GM19372 (cell line): Measurements from ENCODE around the gene LY6G5B.

Experiments
- ATAC-seq: cut with Tn5 transposase; IDR thresholded peaks from one replicate; pipeline ENCODE4 v1.9.1; 2021; ENCODE audit warnings: mild to moderate bottlenecking, low read depth, moderate library complexity; ENCODE audit not compliant: unreplicated experiment

The LY6G5B gene

DNA sequence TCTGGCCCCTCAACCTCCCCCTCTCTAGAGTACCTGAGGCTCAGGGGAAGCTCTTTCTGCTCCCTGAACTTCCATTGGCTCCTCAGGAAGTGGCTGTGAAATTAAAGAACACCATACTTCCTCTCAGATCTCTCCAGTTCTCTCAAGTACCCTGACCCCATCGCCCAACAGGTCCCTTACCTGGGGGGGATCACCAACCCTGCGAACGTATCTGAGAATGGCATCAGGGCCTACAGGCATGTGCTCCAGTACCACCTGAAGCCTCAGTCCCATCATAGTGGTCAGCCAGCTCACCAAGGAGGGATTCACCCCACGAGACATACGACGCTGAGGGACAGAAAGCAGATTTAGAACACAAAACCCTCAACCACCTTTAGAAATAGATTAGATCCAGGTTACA is 29.2 kb upstream of the LY6G5B start:
- ATAC-seq = no peak

DNA sequence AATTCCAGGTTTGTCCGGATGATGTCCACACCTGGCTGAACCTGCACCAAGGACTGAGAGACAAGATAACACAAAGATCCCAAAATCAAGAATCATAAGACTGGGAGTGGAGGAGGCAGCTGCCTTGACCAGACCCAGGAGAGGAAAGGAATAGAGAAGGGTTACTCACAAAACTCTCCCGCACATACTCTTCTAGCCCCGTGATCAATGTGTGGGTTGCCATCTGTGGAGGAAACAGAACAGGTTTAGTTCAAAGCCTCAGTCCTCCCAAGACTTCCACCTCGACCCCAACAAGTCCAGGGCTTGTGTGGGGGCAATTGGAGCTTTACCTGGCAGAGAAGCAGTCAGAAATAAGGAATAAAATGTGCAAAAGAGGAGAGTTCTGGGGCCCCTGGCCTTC is 28.4 kb upstream of the LY6G5B start:
- no peak for ATAC-seq

GRCh38 chr6:31642798-31643570 is 26.8 kb upstream of the LY6G5B start:
- ATAC-seq = no peak

DNA sequence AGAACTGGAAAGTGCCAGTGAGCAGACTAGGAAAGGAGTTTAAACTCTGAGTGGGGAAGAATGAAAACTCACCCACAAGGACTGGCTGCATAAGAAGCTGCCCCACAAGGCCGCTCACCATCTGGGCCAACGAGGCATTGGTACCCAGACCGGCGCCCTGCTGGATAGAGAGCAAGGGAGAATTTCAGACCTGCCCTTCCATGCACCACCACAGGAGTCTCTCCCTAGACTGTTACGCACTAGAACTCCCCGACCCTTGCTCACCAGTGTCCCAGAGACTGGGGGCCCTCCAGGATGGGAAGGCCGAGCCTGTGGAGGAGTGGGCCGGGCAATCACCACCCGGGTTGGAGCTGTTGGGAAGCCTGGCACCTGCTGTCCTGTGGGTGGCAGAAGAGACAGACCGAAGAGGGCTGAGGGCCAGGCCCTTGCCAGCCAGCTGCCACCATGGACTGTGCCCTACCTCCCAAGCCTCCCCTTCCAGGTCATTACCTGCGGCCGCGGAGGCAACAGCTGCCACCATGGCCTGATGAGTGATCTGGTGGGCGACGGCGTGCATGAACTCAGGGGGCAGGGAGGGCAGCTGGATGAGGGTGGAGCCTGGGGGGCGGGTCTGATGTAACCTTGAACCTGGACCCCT is 25.8 kb upstream of the LY6G5B start:
- ATAC-seq = no peak

DNA sequence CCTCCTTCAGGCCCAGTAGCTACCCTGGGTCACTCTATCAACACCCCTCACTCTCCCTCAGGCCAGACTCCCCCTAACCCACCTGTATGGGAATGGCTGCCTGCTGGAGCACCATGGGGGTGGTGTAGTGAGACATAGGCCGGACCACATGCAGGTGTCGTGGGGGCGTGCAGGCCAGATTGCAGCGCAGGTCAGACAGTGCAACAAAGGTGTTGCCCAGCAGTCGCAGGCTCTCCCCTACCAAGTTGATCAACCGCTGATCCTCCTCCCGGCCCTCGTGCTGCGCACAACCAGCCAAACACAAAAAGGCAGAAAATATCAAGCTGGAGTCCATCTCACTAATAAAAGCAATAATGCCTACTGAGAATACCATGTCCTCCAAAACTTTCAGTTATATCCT is 24.5 kb upstream of the LY6G5B start:
- ATAC-seq = no peak

DNA sequence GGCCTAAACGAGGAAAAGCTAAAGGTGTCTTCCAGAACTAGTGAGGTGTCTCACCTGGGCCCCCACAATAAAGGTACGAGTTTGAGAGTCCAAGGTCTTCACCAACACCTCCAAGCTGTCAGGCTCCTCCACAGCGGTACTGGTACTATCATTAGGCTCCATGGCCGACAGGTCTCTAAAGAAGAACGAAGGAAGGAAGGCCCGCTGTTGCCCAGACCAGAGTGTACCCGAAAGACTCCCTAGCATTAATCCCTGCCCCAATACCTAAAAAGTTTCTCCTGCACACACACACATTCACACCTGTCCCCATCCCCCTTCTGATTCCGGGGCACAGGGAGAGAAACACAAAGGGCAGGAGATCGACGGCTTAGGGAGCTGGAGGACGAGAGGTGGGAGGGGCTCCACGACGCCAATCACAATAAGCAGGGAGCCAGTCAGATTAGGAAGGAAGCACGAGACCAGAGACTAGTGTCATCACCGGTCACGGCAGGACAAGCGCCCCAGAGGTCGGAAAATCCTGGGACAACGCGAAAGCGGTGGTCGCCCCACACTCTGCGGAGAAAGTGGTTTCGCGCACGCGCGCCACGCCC is 18.1 kb upstream of the LY6G5B start:
- ATAC-seq = no peak

- peak; percentile 52 for ATAC-seq
These were observed 16.7 kb upstream of the LY6G5B start for GRCh38 chr6:31652925-31653724.

DNA sequence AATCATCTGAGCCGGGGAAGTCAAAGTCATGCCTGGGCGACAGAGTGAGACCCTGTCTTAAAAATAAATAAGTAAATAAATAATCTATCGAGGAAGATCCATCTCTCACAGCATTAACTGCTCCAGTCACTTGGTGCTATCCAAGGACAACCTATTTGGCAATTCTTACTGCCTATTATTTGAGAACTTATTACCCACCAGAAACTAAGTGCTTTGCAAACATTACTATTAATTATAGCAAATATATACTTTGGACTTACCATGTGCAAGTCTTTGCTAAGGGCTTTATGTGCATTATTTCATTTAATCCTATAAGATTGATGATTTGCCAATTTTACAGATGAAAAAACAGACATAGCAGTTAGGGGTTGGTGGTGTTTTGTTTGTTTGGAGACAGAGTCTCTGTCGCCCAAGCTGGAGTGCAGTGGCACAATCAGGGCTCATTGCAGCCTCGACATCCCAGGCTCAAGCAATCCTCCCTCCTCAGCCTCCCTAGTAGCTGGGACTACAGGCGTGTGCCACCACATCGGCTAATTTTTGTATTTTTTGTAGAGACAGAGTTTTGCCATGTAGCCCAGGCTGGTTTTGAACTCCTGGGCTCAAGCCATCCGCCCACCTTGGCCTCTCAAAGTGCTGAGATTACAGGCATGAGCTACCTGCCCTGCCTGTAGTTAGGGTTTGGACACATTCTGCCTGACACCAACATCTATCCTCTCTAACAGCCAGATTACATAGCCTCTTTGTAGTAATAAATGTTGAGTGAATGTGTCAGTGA is 15.0 kb upstream of the LY6G5B start:
- ATAC-seq = no peak

- ATAC-seq = no peak
These were observed 14.2 kb upstream of the LY6G5B start, which contains the start of gene APOM for GRCh38 chr6:31655349-31656237. Gene APOM (plus strand): TSS chr6:31655894. CDS start chr6:31655967, 73 bp downstream.

DNA sequence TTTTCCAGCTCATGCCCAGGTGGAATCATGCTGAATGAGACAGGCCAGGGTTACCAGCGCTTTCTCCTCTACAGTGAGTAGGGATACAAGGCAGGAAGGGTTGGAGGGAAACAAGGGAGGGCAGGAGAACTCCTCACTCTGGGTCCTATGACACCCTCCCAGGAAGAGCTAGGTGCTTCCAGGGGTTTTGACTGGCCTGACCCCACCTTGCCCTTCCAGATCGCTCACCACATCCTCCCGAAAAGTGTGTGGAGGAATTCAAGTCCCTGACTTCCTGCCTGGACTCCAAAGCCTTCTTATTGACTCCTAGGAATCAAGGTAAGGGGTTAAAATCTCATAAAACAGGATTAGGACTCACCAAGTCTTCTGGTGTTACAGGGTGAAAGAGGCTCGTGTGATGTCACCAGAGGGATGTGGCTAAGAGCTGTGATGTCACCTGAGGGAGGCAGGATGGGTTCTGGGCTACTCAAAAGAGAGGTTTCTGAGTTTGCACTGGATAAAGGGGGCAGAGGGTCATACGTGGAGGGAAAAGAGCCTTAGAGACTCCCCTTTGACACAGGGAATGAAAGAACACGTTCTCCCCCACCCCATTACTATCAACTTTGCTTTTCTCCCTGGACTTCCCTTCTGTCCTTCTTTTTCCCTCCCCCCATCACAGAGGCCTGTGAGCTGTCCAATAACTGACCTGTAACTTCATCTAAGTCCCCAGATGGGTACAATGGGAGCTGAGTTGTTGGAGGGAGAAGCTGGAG is 12.2 kb upstream of the LY6G5B start:
- ATAC-seq = no peak

- ATAC-seq = no peak
These were observed 11.6 kb upstream of the LY6G5B start for GRCh38 chr6:31658158-31658688.

- no peak for ATAC-seq
These were observed 10.7 kb upstream of the LY6G5B start for GRCh38 chr6:31658983-31659648.

GRCh38 chr6:31659649-31660380 is 10.0 kb upstream of the LY6G5B start:
- ATAC-seq = peak; percentile 5

DNA sequence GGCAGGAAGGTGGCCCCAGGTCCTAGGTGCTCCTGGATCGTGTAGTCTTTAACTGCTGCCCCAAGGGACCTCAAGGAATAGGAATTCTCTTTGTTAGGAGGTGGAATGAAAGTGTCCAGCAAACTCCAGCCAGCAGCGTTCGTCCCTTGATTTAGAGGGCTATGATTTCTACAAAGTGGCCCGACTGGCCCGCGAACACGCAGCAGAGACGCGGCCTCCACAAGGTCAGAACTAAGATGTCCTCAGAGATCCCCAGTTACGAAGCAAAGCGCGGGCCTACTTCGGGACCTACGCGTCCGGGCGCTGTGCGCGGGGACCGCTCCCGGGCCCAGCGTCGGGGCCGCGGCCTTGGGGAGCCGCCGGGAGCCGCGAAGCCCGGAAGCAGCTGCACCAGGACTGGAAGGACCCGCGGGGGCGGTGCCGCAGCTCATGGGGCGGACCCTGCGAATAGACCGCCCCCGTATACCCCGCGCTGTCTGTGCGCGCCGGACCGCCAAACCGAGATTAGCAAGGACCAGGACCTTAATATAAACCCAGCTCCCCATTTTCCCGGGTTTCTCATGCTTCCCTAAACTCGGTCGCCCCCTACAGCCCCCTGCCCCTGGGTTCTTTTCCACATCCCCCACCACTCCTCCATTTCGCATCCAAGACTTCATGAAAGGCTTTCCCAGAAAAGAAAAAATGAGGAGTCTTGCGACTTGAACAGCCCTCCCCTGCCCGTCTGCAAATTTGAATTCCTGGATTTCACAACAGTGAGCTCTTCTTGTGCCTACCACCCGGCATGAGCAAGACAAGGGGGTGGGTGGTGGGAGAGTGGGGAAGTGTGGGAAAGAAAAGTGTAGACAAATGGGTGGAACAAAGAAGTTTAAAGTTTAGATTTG is 9.2 kb upstream of the LY6G5B start, which contains the start of gene C6orf47:
Gene C6orf47 (minus strand): TSS at position 398 of the 881 bp plus-strand sequence. CDS start 831 bp downstream, outside the sequence.
- ATAC-seq = peak; percentile 50

GRCh38 chr6:31661262-31662123 is 8.3 kb upstream of the LY6G5B start:
- ATAC-seq = no peak
